ENCODE measurements around the gene NOP14.

DNA sequence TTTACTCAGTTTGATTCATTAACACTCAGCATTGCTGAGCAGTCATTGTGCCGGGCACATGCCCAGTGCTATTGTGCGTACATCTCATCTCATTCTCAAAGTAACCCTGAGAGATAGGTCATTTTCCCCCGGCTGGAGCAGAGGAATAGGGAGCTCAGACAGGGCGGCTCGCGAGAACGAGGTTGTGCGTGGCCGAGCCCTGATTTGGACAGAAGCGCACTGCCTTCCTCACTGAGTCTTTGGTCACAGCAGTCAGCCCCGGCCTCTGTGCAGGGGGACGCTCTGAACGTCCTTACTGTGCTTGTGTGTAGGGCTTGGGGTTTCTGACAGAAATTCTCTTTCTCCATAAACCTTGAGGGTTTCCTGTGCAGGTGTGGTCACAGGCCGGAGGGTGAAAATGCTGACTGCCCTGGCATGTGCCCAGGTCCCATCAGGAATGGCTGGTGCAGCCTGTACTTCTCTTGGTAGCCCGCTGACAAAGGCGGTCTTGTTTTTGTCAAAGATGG, 39.5 kb downstream of the NOP14 start:
- TF ChIP-seq POLR2A (IDR thresholded peaks at IDR 0.05; ENCODE audit: low read length): no peak
- no peak for TF ChIP-seq GATA1 (IDR thresholded peaks at IDR 0.05; ENCODE audit: low read depth, low read length)

Measured in erythroblast (primary cell).